ENCODE results near the gene C2orf68.

Gene C2orf68

GRCh38 chr2:85584857-85585780 lies 26.7 kb downstream of the C2orf68 start:
- peaks cover 14 to 77% (median 56%) of the 10 kb centered on the region in 5 donors for H3K4me1 ChIP-seq (ENCODE audit: control insufficient read depth in 5 of 5, insufficient read depth in 5 of 5, low read length in 5 of 5)

DNA sequence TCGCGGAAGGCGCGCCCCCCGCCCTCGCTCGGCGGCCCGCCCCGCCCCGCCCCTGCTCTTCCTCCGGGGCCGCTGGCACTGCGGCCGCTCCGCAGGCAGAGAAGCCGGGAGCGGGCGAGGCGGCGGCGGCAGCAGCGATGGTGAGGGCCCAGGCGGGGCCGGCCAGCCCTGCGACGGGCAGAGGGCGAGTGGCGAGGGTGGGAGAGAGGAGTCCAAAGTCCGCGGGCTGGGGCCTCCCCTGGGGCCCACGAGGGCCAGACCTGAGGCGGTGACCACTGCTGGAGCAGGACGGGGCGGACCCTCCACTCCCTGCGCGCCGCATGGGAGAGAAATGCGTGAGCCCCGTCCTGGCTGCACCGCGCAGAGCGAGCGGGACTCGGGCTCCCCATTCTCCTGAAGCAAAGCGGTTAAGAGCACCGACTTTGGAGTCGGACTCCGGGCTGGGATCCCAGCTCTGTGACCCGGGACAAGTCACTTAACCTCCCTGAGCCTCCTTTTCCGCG lies 27.5 kb downstream of the C2orf68 start, which contains the start of gene VAMP5:
Gene VAMP5, plus strand, starts transcription at position 78 of the 503 bp plus-strand sequence. Its CDS starts 60 bp downstream, at position 138.
- Histone ChIP-seq H3K4me1 (ENCODE audit: control insufficient read depth in 5 of 5, insufficient read depth in 5 of 5, low read length in 5 of 5) (peaks cover 14 to 75% (median 58%) of the 10 kb centered on the region in 5 donors), H3K9ac (ENCODE audit: low read length in 5 of 5) (peak within 1 kb of the TSS; percentile 35 to 84 (median 79)), H3K27me3 (ENCODE audit: control insufficient read depth in 5 of 5, insufficient read depth in 4 of 5, low read length in 5 of 5) (no peaks in the 10 kb centered on the region)

More at GRCh38 chr2:85584857-85585780, 26.7 kb downstream of the C2orf68 start:
- Histone ChIP-seq H3K9me3 (ENCODE audit: control insufficient read depth in 5 of 5, low read length in 5 of 5) (no peaks in the 10 kb centered on the region), H3K9ac (ENCODE audit: low read length in 5 of 5) (peak overlapping the region; percentile 29 to 84 (median 79)), H3K36me3 (ENCODE audit: control insufficient read depth in 5 of 5, insufficient read depth in 5 of 5, low read length in 5 of 5) (peaks cover 0 to 4% (median 0%) of the 10 kb centered on the region in 5 donors), H3K4me3 (ENCODE audit: low read depth in 1 of 5, low read length in 5 of 5) (peak overlapping the region; percentile 68 to 82 (median 79)), H3K27ac (ENCODE audit: low read depth, low read length) (peak overlapping the region; percentile 92), H3K27me3 (ENCODE audit: control insufficient read depth in 5 of 5, insufficient read depth in 4 of 5, low read length in 5 of 5) (no peaks in the 10 kb centered on the region)

GRCh38 chr2:85583667-85584353 lies 28.1 kb downstream of the C2orf68 start:
- peak overlapping the region; percentile 35 to 83 (median 68) for H3K9ac ChIP-seq (ENCODE audit: low read length in 5 of 5)
- peaks cover 16 to 75% (median 58%) of the 10 kb centered on the region in 5 donors for H3K4me1 ChIP-seq (ENCODE audit: control insufficient read depth in 5 of 5, insufficient read depth in 5 of 5, low read length in 5 of 5)
- H3K27ac ChIP-seq (ENCODE audit: low read depth, low read length) = peak overlapping the region; percentile 92
- peaks cover 0 to 4% (median 0%) of the 10 kb centered on the region in 5 donors for H3K36me3 ChIP-seq (ENCODE audit: control insufficient read depth in 5 of 5, insufficient read depth in 5 of 5, low read length in 5 of 5)
- H3K27me3 ChIP-seq (ENCODE audit: control insufficient read depth in 5 of 5, insufficient read depth in 4 of 5, low read length in 5 of 5) = no peaks in the 10 kb centered on the region
- H3K9me3 ChIP-seq (ENCODE audit: control insufficient read depth in 5 of 5, low read length in 5 of 5) = no peaks in the 10 kb centered on the region
- peak overlapping the region; percentile 65 to 82 (median 74) for H3K4me3 ChIP-seq (ENCODE audit: low read depth in 1 of 5, low read length in 5 of 5)

More for the DNA sequence above, 27.5 kb downstream of the C2orf68 start, which contains the start of gene VAMP5:
- peak within 1 kb of the TSS; percentile 68 to 82 (median 79) for H3K4me3 ChIP-seq (ENCODE audit: low read depth in 1 of 5, low read length in 5 of 5)
- H3K27ac ChIP-seq (ENCODE audit: low read depth, low read length) = peak within 1 kb of the TSS; percentile 92
- no peaks in the 10 kb centered on the region for H3K9me3 ChIP-seq (ENCODE audit: control insufficient read depth in 5 of 5, low read length in 5 of 5)
- H3K36me3 ChIP-seq (ENCODE audit: control insufficient read depth in 5 of 5, insufficient read depth in 5 of 5, low read length in 5 of 5) = peaks cover 0 to 4% (median 0%) of the 10 kb centered on the region in 5 donors

DNA sequence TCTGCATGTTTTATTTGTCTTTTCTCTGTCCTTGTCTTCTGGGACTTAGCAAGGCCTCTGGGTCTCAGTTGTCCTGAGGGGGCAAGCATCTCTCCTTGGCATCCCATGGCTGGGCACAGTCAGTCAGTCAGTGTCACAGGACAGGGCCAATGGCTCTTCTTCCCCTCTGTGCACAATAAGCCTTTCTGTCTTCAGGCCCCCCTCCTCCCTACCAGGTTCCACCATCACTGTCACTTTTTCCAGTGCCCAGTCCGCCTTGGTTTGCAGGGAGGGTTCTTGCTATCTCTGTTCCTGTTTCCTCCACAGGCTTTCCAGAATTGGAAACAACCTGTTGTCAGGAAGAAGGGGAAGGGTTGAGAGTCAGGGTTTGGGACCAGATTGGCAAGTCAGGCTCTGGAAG lies 29.4 kb downstream of the C2orf68 start:
- Histone ChIP-seq H3K4me1 (ENCODE audit: control insufficient read depth in 5 of 5, insufficient read depth in 5 of 5, low read length in 5 of 5) (peaks cover 12 to 75% (median 59%) of the 10 kb centered on the region in 5 donors), H3K9ac (ENCODE audit: low read length in 5 of 5) (no peak overlapping the region), H3K27me3 (ENCODE audit: control insufficient read depth in 5 of 5, insufficient read depth in 4 of 5, low read length in 5 of 5) (no peaks in the 10 kb centered on the region), H3K4me3 (ENCODE audit: low read depth in 1 of 5, low read length in 5 of 5) (no peak overlapping the region), H3K9me3 (ENCODE audit: control insufficient read depth in 5 of 5, low read length in 5 of 5) (no peaks in the 10 kb centered on the region), H3K27ac (ENCODE audit: low read depth, low read length) (no peak overlapping the region), H3K36me3 (ENCODE audit: control insufficient read depth in 5 of 5, insufficient read depth in 5 of 5, low read length in 5 of 5) (peaks cover 0 to 4% (median 0%) of the 10 kb centered on the region in 5 donors)

- peaks cover 9 to 65% (median 56%) of the 10 kb centered on the region in 5 donors for H3K4me1 ChIP-seq (ENCODE audit: control insufficient read depth in 5 of 5, insufficient read depth in 5 of 5, low read length in 5 of 5)
- H3K27ac ChIP-seq (ENCODE audit: low read depth, low read length) = peak overlapping the region; percentile 73
- H3K4me3 ChIP-seq (ENCODE audit: low read depth in 1 of 5, low read length in 5 of 5) = no peak overlapping the region
- H3K9me3 ChIP-seq (ENCODE audit: control insufficient read depth in 5 of 5, low read length in 5 of 5) = no peaks in the 10 kb centered on the region
- H3K27me3 ChIP-seq (ENCODE audit: control insufficient read depth in 5 of 5, insufficient read depth in 4 of 5, low read length in 5 of 5) = no peaks in the 10 kb centered on the region
- H3K36me3 ChIP-seq (ENCODE audit: control insufficient read depth in 5 of 5, insufficient read depth in 5 of 5, low read length in 5 of 5) = peaks cover 0 to 4% (median 0%) of the 10 kb centered on the region in 5 donors
- H3K9ac ChIP-seq (ENCODE audit: low read length in 5 of 5) = peak overlapping the region in 1 of 5 donors; percentile 53
Measured at GRCh38 chr2:85580206-85580605, 31.7 kb downstream of the C2orf68 start.

DNA sequence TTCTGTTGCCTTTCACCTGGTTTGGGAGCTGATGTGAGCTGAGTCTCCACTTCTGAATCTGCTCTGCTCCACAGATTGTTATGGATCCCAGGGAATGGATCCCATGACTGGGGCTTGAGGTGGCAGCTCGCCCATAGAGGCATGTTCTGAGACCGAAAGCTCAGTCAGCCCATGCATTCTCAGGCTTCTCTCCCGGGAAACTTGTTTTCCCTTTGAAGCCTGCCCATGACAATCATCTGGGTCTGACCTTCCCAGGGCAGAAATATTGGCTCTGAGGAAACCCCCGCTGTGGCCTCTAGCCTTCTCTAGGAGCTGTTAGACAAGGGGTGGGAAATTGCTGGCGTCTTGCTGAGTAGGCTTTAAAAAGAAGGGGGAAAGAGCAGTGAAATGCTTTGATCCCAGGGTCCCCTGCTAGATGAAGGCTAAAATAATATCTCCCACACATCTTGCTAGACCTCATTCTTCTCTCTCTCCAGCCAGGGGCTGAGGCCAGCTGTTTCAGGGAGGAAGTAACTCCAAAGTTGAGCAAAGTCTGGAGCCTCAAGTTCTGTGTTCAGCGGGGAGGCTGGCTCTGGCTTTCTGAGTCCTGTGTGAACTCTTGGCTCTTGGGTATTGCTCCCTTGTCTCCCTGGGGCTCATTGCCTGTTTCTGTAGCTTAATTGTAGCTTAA lies 32.5 kb downstream of the C2orf68 start:
- Histone ChIP-seq H3K27ac (ENCODE audit: low read depth, low read length) (peak overlapping the region; percentile 73), H3K4me1 (ENCODE audit: control insufficient read depth in 5 of 5, insufficient read depth in 5 of 5, low read length in 5 of 5) (peaks cover 6 to 57% (median 48%) of the 10 kb centered on the region in 5 donors), H3K36me3 (ENCODE audit: control insufficient read depth in 5 of 5, insufficient read depth in 5 of 5, low read length in 5 of 5) (peaks cover 0 to 4% (median 0%) of the 10 kb centered on the region in 5 donors), H3K27me3 (ENCODE audit: control insufficient read depth in 5 of 5, insufficient read depth in 4 of 5, low read length in 5 of 5) (no peaks in the 10 kb centered on the region), H3K9ac (ENCODE audit: low read length in 5 of 5) (peak overlapping the region; percentile 4 to 73 (median 42)), H3K4me3 (ENCODE audit: low read depth in 1 of 5, low read length in 5 of 5) (peak overlapping the region in 3 of 5 donors; percentile 21 to 60 (median 31)), H3K9me3 (ENCODE audit: control insufficient read depth in 5 of 5, low read length in 5 of 5) (no peaks in the 10 kb centered on the region)

GRCh38 chr2:85578243-85579180 lies 33.4 kb downstream of the C2orf68 start:
- H3K4me3 ChIP-seq (ENCODE audit: low read depth in 1 of 5, low read length in 5 of 5) = peak overlapping the region; percentile 29 to 60 (median 55)
- no peaks in the 10 kb centered on the region for H3K9me3 ChIP-seq (ENCODE audit: control insufficient read depth in 5 of 5, low read length in 5 of 5)
- peak overlapping the region; percentile 21 to 73 (median 42) for H3K9ac ChIP-seq (ENCODE audit: low read length in 5 of 5)
- H3K36me3 ChIP-seq (ENCODE audit: control insufficient read depth in 5 of 5, insufficient read depth in 5 of 5, low read length in 5 of 5) = peaks cover 0 to 4% (median 0%) of the 10 kb centered on the region in 5 donors
- H3K27ac ChIP-seq (ENCODE audit: low read depth, low read length) = peak overlapping the region; percentile 73
- no peaks in the 10 kb centered on the region for H3K27me3 ChIP-seq (ENCODE audit: control insufficient read depth in 5 of 5, insufficient read depth in 4 of 5, low read length in 5 of 5)
- H3K4me1 ChIP-seq (ENCODE audit: control insufficient read depth in 5 of 5, insufficient read depth in 5 of 5, low read length in 5 of 5) = peaks cover 6 to 51% (median 41%) of the 10 kb centered on the region in 5 donors

DNA sequence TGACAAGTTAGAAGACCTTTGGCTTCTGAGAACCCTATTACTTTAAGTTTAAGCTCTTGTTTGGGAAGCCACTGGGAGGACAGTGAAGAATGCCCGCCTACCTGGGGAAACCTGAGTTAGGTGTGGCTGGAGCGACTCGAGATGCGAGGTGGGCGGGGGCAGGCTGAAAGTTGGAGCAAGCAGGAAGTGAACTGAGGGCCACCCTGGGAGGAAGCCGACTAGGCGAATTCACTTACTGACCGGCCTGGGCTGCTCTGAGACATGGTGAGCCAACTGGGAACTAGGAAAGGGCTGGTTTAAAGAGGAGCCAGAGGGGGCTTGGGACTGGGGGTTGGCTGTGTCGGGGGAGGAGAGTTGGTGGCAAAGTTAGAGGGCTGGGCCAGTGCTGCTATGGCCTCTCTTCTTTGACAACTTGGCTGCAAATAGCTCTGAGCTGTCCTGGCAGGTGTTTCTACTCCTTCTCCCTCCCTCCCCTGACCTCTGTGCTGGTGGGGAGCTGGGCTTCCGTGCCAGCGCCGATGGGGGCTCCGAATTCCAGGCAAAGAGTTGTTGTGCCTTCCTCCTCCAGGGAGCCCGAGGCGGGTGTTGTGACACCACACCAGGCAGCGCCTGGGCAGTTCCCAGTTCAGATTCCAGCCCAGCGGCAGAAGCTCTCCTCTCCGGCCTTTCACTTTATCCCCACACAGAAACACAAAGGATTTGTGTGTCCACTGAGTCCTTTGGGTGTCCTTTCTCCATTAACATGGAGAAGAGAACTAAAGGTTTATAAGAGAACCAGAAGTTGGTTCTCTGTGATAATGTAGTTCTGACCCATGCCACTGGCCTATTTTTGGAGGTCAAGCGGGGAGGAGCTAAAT lies 34.3 kb downstream of the C2orf68 start, which contains the start of gene VAMP8:
Gene VAMP8, plus strand, starts transcription at position 201 of the 857 bp plus-strand sequence. Its CDS starts 61 bp downstream, at position 262.
- Histone ChIP-seq H3K27me3 (ENCODE audit: control insufficient read depth in 5 of 5, insufficient read depth in 4 of 5, low read length in 5 of 5) (no peaks in the 10 kb centered on the region), H3K4me3 (ENCODE audit: low read depth in 1 of 5, low read length in 5 of 5) (peak within 1 kb of the TSS; percentile 35 to 62 (median 58)), H3K9ac (ENCODE audit: low read length in 5 of 5) (peak within 1 kb of the TSS; percentile 38 to 73 (median 59)), H3K9me3 (ENCODE audit: control insufficient read depth in 5 of 5, low read length in 5 of 5) (no peaks in the 10 kb centered on the region), H3K36me3 (ENCODE audit: control insufficient read depth in 5 of 5, insufficient read depth in 5 of 5, low read length in 5 of 5) (peaks cover 0 to 4% (median 0%) of the 10 kb centered on the region in 5 donors), H3K4me1 (ENCODE audit: control insufficient read depth in 5 of 5, insufficient read depth in 5 of 5, low read length in 5 of 5) (peaks cover 6 to 44% (median 40%) of the 10 kb centered on the region in 5 donors), H3K27ac (ENCODE audit: low read depth, low read length) (peak within 1 kb of the TSS; percentile 73)

All from subcutaneous abdominal adipose tissue (tissue), 5 donors.